HUDEP-2 (cell line): Measurements from ENCODE around the gene SPATS2L.

Experiments used
- DNase-seq, 76 experiments: peaks; one replicate each; lab custom pipeline; 2025; ENCODE audit not compliant: unreplicated experiment in 76 of 76; lab: John Stamatoyannopoulos, UW

SPATS2L gene

GRCh38 chr2:200317975-200318374, 11.5 kb downstream of the SPATS2L start:
- DNase-seq = no peak

GRCh38 chr2:200318940-200319435, 12.5 kb downstream of the SPATS2L start:
- no peak for DNase-seq

GRCh38 chr2:200319548-200320337, 13.2 kb downstream of the SPATS2L start:
- DNase-seq = no peak

GRCh38 chr2:200320344-200320743, 13.9 kb downstream of the SPATS2L start:
- no peak for DNase-seq

- no peak for DNase-seq
Observed at GRCh38 chr2:200320991-200321390, 14.5 kb downstream of the SPATS2L start.

- no peak for DNase-seq
Observed at GRCh38 chr2:200321780-200322534, 15.5 kb downstream of the SPATS2L start.

- DNase-seq = no peak
Observed at GRCh38 chr2:200322607-200323006, 16.1 kb downstream of the SPATS2L start.

- DNase-seq = no peak
Observed at GRCh38 chr2:200324362-200324761, 17.9 kb downstream of the SPATS2L start.

- DNase-seq = no peak
Observed at GRCh38 chr2:200329384-200329783, 22.9 kb downstream of the SPATS2L start.

GRCh38 chr2:200329798-200330197, 23.3 kb downstream of the SPATS2L start:
- no peak for DNase-seq

- no peak for DNase-seq
Observed at GRCh38 chr2:200330351-200331060, 24.0 kb downstream of the SPATS2L start.

- no peak for DNase-seq
Observed at GRCh38 chr2:200331061-200331400, 24.5 kb downstream of the SPATS2L start.

GRCh38 chr2:200335657-200336056, 29.2 kb downstream of the SPATS2L start:
- DNase-seq = no peak

GRCh38 chr2:200336980-200337615, 30.6 kb downstream of the SPATS2L start:
- no peak for DNase-seq

- DNase-seq = no peak
Observed at GRCh38 chr2:200337621-200338020, 31.1 kb downstream of the SPATS2L start.

GRCh38 chr2:200338692-200339091, 32.2 kb downstream of the SPATS2L start:
- DNase-seq = no peak

GRCh38 chr2:200340508-200341224, 34.2 kb downstream of the SPATS2L start:
- DNase-seq = no peak

- no peak for DNase-seq
Observed at GRCh38 chr2:200341376-200341775, 34.9 kb downstream of the SPATS2L start.

GRCh38 chr2:200342235-200342634, 35.7 kb downstream of the SPATS2L start:
- DNase-seq = no peak

- DNase-seq = no peak
Observed at GRCh38 chr2:200342654-200343053, 36.2 kb downstream of the SPATS2L start.
